Measurements from ENCODE around the gene OSBPL5.
A peak's percentile ranks its signal among the peaks of the same experiment; 100 is the strongest.

The OSBPL5 gene

DNA sequence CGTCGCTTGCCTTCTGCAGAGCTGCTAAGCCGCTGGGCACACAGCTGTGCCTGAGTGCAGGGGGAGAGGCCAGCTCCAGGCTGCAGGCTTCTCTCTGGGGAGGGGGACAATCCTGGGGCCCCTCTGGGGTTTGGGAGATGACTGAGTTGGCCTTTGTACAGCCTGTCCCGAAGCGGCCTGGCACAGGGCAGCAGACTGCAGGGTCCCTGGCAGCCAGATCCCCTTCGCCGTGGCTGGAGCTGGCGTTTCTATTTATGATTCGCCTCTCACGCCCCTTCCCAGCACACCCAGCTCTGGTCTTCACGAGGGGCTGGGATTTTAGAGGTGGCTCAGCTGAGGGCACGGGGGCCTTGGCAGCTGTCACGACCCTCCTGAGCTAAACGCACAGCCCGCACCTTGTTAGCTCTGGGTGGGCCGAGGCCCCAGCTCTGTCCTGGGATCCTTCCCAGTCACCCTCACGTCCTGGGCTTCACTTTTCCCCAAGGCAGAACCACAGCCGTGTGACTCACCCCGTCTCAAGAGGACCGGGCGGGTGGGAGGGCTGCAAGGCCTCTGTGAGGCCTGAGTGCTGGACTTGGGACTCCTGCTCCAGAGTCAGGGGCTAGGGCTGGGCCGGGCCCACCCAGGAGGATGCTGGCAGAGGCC lies 18.4 kb downstream of the OSBPL5 start:
- Histone ChIP-seq H3K14ac (ENCODE audit: low read length in 2 of 2) (peak overlapping the region in 1 of 2 experiments; percentile 96), H2BK120ac (ENCODE audit: low read depth, low read length) (peak overlapping the region; percentile 15), H3K9me3 (ENCODE audit: control insufficient read depth, low read length) (no peaks in the 10 kb centered on the region), H3K18ac (ENCODE audit: low read depth in 1 of 2, low read length in 2 of 2) (peak overlapping the region; percentile 61 to 77), H3K4me3 (ENCODE audit: insufficient read depth in 1 of 2, low read depth in 1 of 2, low read length in 2 of 2) (no peak overlapping the region), H3K4ac (ENCODE audit: low read depth in 1 of 2, low read length in 2 of 2) (peak overlapping the region; percentile 20 to 49), H3K4me1 (ENCODE audit: control insufficient read depth, insufficient read depth, low read depth, low read length) (peaks cover 44% of the 10 kb centered on the region), H2BK15ac (ENCODE audit: low read depth, poor library complexity, severe bottlenecking) (no peak overlapping the region), H3K23ac (ENCODE audit: low read length in 2 of 2) (no peak overlapping the region), H2AFZ (ENCODE audit: low read depth, low read length) (no peak overlapping the region), H3K36me3 (ENCODE audit: control insufficient read depth in 1 of 2, insufficient read depth in 2 of 2, low read depth in 1 of 2, low read length in 2 of 2) (peaks cover 3 to 54% of the 10 kb centered on the region in 2 experiments), H3K4me2 (ENCODE audit: low read length, poor library complexity, severe bottlenecking) (no peak overlapping the region), H2AK5ac (ENCODE audit: low read length, severe bottlenecking) (no peak overlapping the region), H3K27ac (ENCODE audit: low read length, poor library complexity, severe bottlenecking) (no peak overlapping the region), H3K27me3 (ENCODE audit: control insufficient read depth in 1 of 2, insufficient read depth in 1 of 2, low read length in 2 of 2) (no peaks in the 10 kb centered on the region), H4K91ac (ENCODE audit: low read length) (peak overlapping the region; percentile 79), H2BK12ac (ENCODE audit: low read length in 2 of 2) (peak overlapping the region in 1 of 2 experiments; percentile 92), H3K9ac (ENCODE audit: low read length) (peak overlapping the region; percentile 29), H3K79me1 (replicated peaks; ENCODE audit: low read length, poor library complexity, severe bottlenecking) (peaks cover 76% of the 10 kb centered on the region), H2BK5ac (ENCODE audit: low read depth, low read length, poor library complexity, severe bottlenecking) (no peak overlapping the region), H4K8ac (ENCODE audit: low read length) (peak overlapping the region; percentile 29)
- WGBS, result 52% methylated on average over 18 of the region's 22 CpGs
- peak; percentile 88 for DNase-seq

DNA sequence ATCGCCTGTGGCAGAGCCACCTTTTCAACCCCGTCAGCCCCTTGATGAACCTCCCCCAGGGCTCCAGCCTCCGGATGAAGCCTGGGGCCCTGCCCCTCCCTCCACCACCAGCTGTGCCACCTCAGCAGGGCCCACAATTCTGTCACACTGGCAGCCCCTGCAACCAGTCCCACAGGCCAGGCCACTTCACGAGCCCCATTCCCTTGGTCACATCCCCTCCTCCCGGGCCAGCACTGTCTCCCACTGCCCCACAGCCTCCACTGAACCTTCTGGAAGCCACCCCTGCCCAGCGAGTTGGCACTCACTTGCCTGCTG lies 19.9 kb downstream of the OSBPL5 start:
- peak overlapping the region in 1 of 2 experiments; percentile 18 for H3K18ac ChIP-seq (ENCODE audit: low read depth in 1 of 2, low read length in 2 of 2)
- H3K4me3 ChIP-seq (ENCODE audit: insufficient read depth in 1 of 2, low read depth in 1 of 2, low read length in 2 of 2), result no peak overlapping the region
- no peak overlapping the region for H4K8ac ChIP-seq (ENCODE audit: low read length)
- peaks cover 77% of the 10 kb centered on the region for H3K79me1 ChIP-seq (replicated peaks; ENCODE audit: low read length, poor library complexity, severe bottlenecking)
- H2BK120ac ChIP-seq (ENCODE audit: low read depth, low read length), result no peak overlapping the region
- no peak overlapping the region for H2BK15ac ChIP-seq (ENCODE audit: low read depth, poor library complexity, severe bottlenecking)
- H2AFZ ChIP-seq (ENCODE audit: low read depth, low read length), result no peak overlapping the region
- H3K27ac ChIP-seq (ENCODE audit: low read length, poor library complexity, severe bottlenecking), result no peak overlapping the region
- no peaks in the 10 kb centered on the region for H3K9me3 ChIP-seq (ENCODE audit: control insufficient read depth, low read length)
- no peak overlapping the region for H2BK5ac ChIP-seq (ENCODE audit: low read depth, low read length, poor library complexity, severe bottlenecking)
- DNase-seq, result no peak
- H3K27me3 ChIP-seq (ENCODE audit: control insufficient read depth in 1 of 2, insufficient read depth in 1 of 2, low read length in 2 of 2), result no peaks in the 10 kb centered on the region
- peak overlapping the region; percentile 4 for H4K91ac ChIP-seq (ENCODE audit: low read length)
- peak overlapping the region in 1 of 2 experiments; percentile 38 for H3K23ac ChIP-seq (ENCODE audit: low read length in 2 of 2)
- H2AK5ac ChIP-seq (ENCODE audit: low read length, severe bottlenecking), result no peak overlapping the region
- peaks cover 3 to 51% of the 10 kb centered on the region in 2 experiments for H3K36me3 ChIP-seq (ENCODE audit: control insufficient read depth in 1 of 2, insufficient read depth in 2 of 2, low read depth in 1 of 2, low read length in 2 of 2)
- no peak overlapping the region for H3K14ac ChIP-seq (ENCODE audit: low read length in 2 of 2)
- WGBS, result 79% methylated on average over 5 of the region's 6 CpGs
- no peak overlapping the region for H3K4me2 ChIP-seq (ENCODE audit: low read length, poor library complexity, severe bottlenecking)
- H3K4ac ChIP-seq (ENCODE audit: low read depth in 1 of 2, low read length in 2 of 2), result no peak overlapping the region
- no peak overlapping the region for H3K9ac ChIP-seq (ENCODE audit: low read length)
- no peak overlapping the region for H2BK12ac ChIP-seq (ENCODE audit: low read length in 2 of 2)
- peaks cover 35% of the 10 kb centered on the region for H3K4me1 ChIP-seq (ENCODE audit: control insufficient read depth, insufficient read depth, low read depth, low read length)

DNA sequence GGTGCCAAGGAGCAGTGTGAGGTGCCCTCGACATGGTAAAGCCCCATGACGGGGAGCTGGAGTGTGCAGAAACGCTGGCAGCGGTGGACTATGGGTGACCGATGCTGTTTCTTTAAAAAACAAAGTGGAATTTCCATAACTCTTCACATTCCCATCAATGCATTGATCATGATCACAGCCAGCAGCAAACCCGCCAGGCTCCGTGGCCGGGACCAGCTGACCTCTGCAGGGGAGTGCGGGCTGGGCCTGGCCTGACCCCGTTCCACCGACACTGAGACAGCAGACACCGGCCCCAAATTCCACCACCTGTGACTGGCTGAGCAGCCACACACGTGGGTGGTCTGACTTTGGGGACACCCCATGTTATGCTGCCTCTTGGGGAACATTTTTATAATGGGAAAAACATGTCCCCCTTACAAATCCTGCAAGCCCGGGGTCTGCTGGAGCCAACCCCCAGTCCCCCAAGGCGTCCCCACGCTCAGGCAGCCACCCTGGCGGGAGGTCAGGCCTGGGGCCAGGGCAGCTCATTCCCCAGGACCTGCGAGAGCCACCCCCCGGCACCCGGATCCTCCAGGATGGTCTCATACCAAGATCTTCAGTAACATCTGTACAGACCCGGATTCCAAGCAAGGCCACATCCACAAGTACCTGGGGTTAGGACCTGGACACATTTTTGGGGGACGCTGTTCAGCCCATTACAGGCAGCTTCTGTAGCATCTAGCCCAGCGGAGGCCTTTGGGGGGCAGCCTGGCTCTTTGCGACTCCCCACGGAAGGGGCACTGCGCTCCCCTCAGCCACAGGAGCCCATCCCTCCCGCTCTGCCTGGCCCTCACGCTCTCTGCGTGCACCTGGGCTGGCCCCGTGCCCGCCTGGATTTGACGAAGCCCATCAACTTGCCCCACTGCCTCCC lies 20.6 kb downstream of the OSBPL5 start:
- no peak overlapping the region for H3K27ac ChIP-seq (ENCODE audit: low read length, poor library complexity, severe bottlenecking)
- H3K14ac ChIP-seq (ENCODE audit: low read length in 2 of 2), result no peak overlapping the region
- H2AK5ac ChIP-seq (ENCODE audit: low read length, severe bottlenecking), result no peak overlapping the region
- no peak overlapping the region for H3K18ac ChIP-seq (ENCODE audit: low read depth in 1 of 2, low read length in 2 of 2)
- no peak overlapping the region for H2BK12ac ChIP-seq (ENCODE audit: low read length in 2 of 2)
- peak overlapping the region; percentile 43 for H4K91ac ChIP-seq (ENCODE audit: low read length)
- H3K36me3 ChIP-seq (ENCODE audit: control insufficient read depth in 1 of 2, insufficient read depth in 2 of 2, low read depth in 1 of 2, low read length in 2 of 2), result peaks cover 3 to 47% of the 10 kb centered on the region in 2 experiments
- H4K8ac ChIP-seq (ENCODE audit: low read length), result no peak overlapping the region
- H2BK120ac ChIP-seq (ENCODE audit: low read depth, low read length), result no peak overlapping the region
- H3K4ac ChIP-seq (ENCODE audit: low read depth in 1 of 2, low read length in 2 of 2), result no peak overlapping the region
- H3K4me2 ChIP-seq (ENCODE audit: low read length, poor library complexity, severe bottlenecking), result no peak overlapping the region
- no peak overlapping the region for H3K9ac ChIP-seq (ENCODE audit: low read length)
- peaks cover 31% of the 10 kb centered on the region for H3K4me1 ChIP-seq (ENCODE audit: control insufficient read depth, insufficient read depth, low read depth, low read length)
- no peak for DNase-seq
- no peaks in the 10 kb centered on the region for H3K9me3 ChIP-seq (ENCODE audit: control insufficient read depth, low read length)
- H2AFZ ChIP-seq (ENCODE audit: low read depth, low read length), result no peak overlapping the region
- 90% methylated on average over 32 of the region's 32 CpGs for WGBS
- H2BK5ac ChIP-seq (ENCODE audit: low read depth, low read length, poor library complexity, severe bottlenecking), result no peak overlapping the region
- no peaks in the 10 kb centered on the region for H3K27me3 ChIP-seq (ENCODE audit: control insufficient read depth in 1 of 2, insufficient read depth in 1 of 2, low read length in 2 of 2)
- peaks cover 76% of the 10 kb centered on the region for H3K79me1 ChIP-seq (replicated peaks; ENCODE audit: low read length, poor library complexity, severe bottlenecking)
- H3K23ac ChIP-seq (ENCODE audit: low read length in 2 of 2), result no peak overlapping the region
- no peak overlapping the region for H2BK15ac ChIP-seq (ENCODE audit: low read depth, poor library complexity, severe bottlenecking)
- H3K4me3 ChIP-seq (ENCODE audit: insufficient read depth in 1 of 2, low read depth in 1 of 2, low read length in 2 of 2), result no peak overlapping the region

DNA sequence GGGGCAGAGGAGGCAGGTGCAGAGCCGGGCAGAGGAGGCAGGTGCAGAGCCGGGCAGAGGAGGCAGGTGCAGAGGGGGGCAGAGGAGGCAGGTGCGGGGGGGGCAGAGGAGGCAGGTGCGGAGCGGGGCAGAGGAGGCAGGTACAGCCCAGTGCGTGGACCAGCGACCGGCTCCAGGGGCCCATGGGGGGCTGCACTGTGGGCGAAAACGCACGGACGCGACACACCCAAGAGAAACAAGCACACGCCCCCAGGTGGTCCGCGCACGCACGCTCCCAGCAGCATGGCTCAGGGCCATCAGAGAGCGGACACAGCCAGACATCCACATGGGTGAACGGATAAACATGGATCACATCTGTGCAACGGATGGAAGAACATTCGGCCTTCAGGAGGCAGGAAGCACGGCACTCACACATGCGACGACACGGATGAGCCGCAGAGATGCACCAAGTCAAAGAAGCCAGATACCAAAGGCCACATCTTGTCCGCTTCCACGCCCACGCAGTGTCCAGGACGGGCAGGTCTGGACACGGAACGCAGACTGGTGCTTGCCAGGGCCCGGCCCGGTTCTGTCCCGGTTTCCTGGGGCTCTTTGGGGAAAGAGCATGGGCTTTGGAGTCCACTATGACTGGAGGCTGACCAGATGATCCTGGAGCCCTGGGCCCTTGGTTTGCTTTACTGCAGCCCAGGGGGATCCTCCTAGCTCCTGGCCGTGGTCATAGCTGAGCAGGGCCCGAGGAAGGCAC lies 21.8 kb downstream of the OSBPL5 start:
- Histone ChIP-seq H3K18ac (ENCODE audit: low read depth in 1 of 2, low read length in 2 of 2) (no peak overlapping the region), H2BK120ac (ENCODE audit: low read depth, low read length) (no peak overlapping the region), H3K4me3 (ENCODE audit: insufficient read depth in 1 of 2, low read depth in 1 of 2, low read length in 2 of 2) (no peak overlapping the region), H3K36me3 (ENCODE audit: control insufficient read depth in 1 of 2, insufficient read depth in 2 of 2, low read depth in 1 of 2, low read length in 2 of 2) (peaks cover 0 to 43% of the 10 kb centered on the region in 2 experiments), H3K27ac (ENCODE audit: low read length, poor library complexity, severe bottlenecking) (no peak overlapping the region), H4K8ac (ENCODE audit: low read length) (no peak overlapping the region), H3K4ac (ENCODE audit: low read depth in 1 of 2, low read length in 2 of 2) (no peak overlapping the region), H3K9me3 (ENCODE audit: control insufficient read depth, low read length) (no peaks in the 10 kb centered on the region), H2AK5ac (ENCODE audit: low read length, severe bottlenecking) (no peak overlapping the region), H2AFZ (ENCODE audit: low read depth, low read length) (no peak overlapping the region), H3K79me1 (replicated peaks; ENCODE audit: low read length, poor library complexity, severe bottlenecking) (peaks cover 80% of the 10 kb centered on the region), H2BK15ac (ENCODE audit: low read depth, poor library complexity, severe bottlenecking) (no peak overlapping the region), H2BK12ac (ENCODE audit: low read length in 2 of 2) (no peak overlapping the region), H4K91ac (ENCODE audit: low read length) (no peak overlapping the region), H3K4me2 (ENCODE audit: low read length, poor library complexity, severe bottlenecking) (no peak overlapping the region), H2BK5ac (ENCODE audit: low read depth, low read length, poor library complexity, severe bottlenecking) (no peak overlapping the region), H3K14ac (ENCODE audit: low read length in 2 of 2) (no peak overlapping the region), H3K4me1 (ENCODE audit: control insufficient read depth, insufficient read depth, low read depth, low read length) (peaks cover 39% of the 10 kb centered on the region), H3K27me3 (ENCODE audit: control insufficient read depth in 1 of 2, insufficient read depth in 1 of 2, low read length in 2 of 2) (no peaks in the 10 kb centered on the region), H3K23ac (ENCODE audit: low read length in 2 of 2) (no peak overlapping the region), H3K9ac (ENCODE audit: low read length) (no peak overlapping the region)
- WGBS, result 94% methylated on average over 38 of the region's 38 CpGs
- DNase-seq, result no peak

Data from mesenchymal stem cell (in vitro differentiated cells and primary cell).